SK-N-SH (cell line): ENCODE measurements around the gene INF2.

ENCODE experiments used
- ELF1 ChIP-seq: IDR thresholded peaks from 2 replicates; pipeline ENCODE4 v1.4.0; 2012
- FOXJ3 ChIP-seq: sonication (generic); formaldehyde crosslinking; IDR thresholded peaks from 2 replicates; pipeline ENCODE4 v1.5.1; 2020; ENCODE audit warnings: mild to moderate bottlenecking, missing genetic modification reagents
- GATA2 ChIP-seq: sonication (generic); formaldehyde crosslinking; IDR thresholded peaks from 2 replicates; pipeline ENCODE4 v1.5.0; 2020; ENCODE audit warnings: mild to moderate bottlenecking, missing genetic modification reagents
- MXI1 ChIP-seq: IDR thresholded peaks from 2 replicates; pipeline ENCODE4 v1.6.1; 2012; ENCODE audit warnings: mild to moderate bottlenecking, low read depth, low read length, improper control_type of control experiment
- NFIC ChIP-seq: IDR thresholded peaks from 2 replicates; pipeline ENCODE4 v1.4.0; 2012; ENCODE audit warnings: borderline replicate concordance
- POLR2AphosphoS5 ChIP-seq: IDR thresholded peaks from 2 replicates; pipeline ENCODE4 v1.6.1; 2012; ENCODE audit warnings: low read depth, low read length
- REST ChIP-seq: IDR thresholded peaks from 2 replicates; pipeline ENCODE4 v1.6.1; 2012; ENCODE audit warnings: mild to moderate bottlenecking, low read depth, low read length, moderate library complexity
- RFX5 ChIP-seq: IDR thresholded peaks from 2 replicates; pipeline ENCODE4 v1.6.1; 2012; ENCODE audit warnings: mild to moderate bottlenecking, improper control_type of control experiment, low read length
- SIN3A ChIP-seq: IDR thresholded peaks from 2 replicates; pipeline ENCODE4 v1.6.1; 2012; ENCODE audit warnings: low read depth, mild to moderate bottlenecking, low read length, moderate library complexity, borderline replicate concordance
- TF ChIP-seq, protein P1 (sequence below): fragments of 200-600 bp; sonication (generic); IDR thresholded peaks from 2 replicates; pipeline ENCODE4 v1.6.1; 2017; ENCODE audit warnings: antibody characterized with exemption, mild to moderate bottlenecking, moderate library complexity
- TF ChIP-seq, protein P2 (sequence below): IDR thresholded peaks from 2 replicates; pipeline ENCODE4 v1.4.0; 2012; ENCODE audit warnings: low read depth
- TF ChIP-seq, protein P3 (sequence below): IDR thresholded peaks from 2 replicates; pipeline ENCODE4 v1.4.0; 2012; ENCODE audit warnings: low read depth, borderline replicate concordance

DNA sequence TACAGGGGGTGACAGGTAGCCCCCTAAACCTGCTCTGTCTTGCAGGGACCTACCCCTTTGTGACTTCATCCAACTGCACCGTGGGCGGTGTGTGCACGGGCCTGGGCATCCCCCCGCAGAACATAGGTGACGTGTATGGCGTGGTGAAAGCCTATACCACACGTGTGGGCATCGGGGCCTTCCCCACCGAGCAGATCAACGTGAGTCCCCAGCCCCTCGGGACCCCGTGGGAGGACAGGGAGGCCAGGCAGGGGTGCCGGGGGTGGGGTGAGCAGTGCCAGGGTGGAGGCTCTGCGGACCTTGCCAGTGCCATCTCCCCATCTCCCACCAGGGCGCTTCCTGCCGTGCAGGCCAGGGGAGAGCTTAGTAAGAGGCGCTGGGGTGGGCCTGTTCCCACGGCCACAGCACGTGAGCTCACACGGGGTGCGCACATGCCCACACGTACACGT is 52.4 kb downstream of the INF2 start:
- TF ChIP-seq ELF1 (no peak), FOXJ3 (no peak), REST (no peak), SIN3A (no peak), RFX5 (no peak), NFIC (no peak), POLR2AphosphoS5 (no peak), GATA2 (no peak), MXI1 (no peak)
- TF ChIP-seq, protein P1, sequence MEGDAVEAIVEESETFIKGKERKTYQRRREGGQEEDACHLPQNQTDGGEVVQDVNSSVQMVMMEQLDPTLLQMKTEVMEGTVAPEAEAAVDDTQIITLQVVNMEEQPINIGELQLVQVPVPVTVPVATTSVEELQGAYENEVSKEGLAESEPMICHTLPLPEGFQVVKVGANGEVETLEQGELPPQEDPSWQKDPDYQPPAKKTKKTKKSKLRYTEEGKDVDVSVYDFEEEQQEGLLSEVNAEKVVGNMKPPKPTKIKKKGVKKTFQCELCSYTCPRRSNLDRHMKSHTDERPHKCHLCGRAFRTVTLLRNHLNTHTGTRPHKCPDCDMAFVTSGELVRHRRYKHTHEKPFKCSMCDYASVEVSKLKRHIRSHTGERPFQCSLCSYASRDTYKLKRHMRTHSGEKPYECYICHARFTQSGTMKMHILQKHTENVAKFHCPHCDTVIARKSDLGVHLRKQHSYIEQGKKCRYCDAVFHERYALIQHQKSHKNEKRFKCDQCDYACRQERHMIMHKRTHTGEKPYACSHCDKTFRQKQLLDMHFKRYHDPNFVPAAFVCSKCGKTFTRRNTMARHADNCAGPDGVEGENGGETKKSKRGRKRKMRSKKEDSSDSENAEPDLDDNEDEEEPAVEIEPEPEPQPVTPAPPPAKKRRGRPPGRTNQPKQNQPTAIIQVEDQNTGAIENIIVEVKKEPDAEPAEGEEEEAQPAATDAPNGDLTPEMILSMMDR: no peak
- TF ChIP-seq, protein P2, sequence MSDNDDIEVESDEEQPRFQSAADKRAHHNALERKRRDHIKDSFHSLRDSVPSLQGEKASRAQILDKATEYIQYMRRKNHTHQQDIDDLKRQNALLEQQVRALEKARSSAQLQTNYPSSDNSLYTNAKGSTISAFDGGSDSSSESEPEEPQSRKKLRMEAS: no peak
- TF ChIP-seq, protein P3, sequence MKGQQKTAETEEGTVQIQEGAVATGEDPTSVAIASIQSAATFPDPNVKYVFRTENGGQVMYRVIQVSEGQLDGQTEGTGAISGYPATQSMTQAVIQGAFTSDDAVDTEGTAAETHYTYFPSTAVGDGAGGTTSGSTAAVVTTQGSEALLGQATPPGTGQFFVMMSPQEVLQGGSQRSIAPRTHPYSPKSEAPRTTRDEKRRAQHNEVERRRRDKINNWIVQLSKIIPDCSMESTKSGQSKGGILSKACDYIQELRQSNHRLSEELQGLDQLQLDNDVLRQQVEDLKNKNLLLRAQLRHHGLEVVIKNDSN: no peak
